ENCODE measurements around the gene WASF2.

GRCh38 chr1:27464926-27465647, 24.9 kb downstream of the WASF2 start:
- no peak for TF ChIP-seq POLR2A (IDR thresholded peaks at IDR 0.05; ENCODE audit: low read depth, low read length)
- TF ChIP-seq POLR2AphosphoS5 (IDR thresholded peaks at IDR 0.05; ENCODE audit: low read depth, low read length), result no peak
- TF ChIP-seq SPI1 (IDR thresholded peaks at IDR 0.05; ENCODE audit: low read depth, low read length), result peak; percentile 73
- TF ChIP-seq TAF1 (IDR thresholded peaks at IDR 0.05; ENCODE audit: low read depth, low read length), result no peak
- TF ChIP-seq POU2F2 (IDR thresholded peaks at IDR 0.05; ENCODE audit: low read depth, low read length), result no peak
- TF ChIP-seq PAX5 (IDR thresholded peaks at IDR 0.05; ENCODE audit: insufficient read depth, low read length, severe bottlenecking), result no peak

Data from GM12891 (cell line).